GM13977 (cell line): ENCODE data around the gene FRMD4B.
A peak's percentile ranks its signal among the peaks of the same experiment; 100 is the strongest.

ENCODE experiments used
- DNase-seq: peaks from one replicate; pipeline ENCODE4 v3.0.0; 2012; ENCODE audit warnings: low spot score
- in situ Hi-C: fragments of 300-500 bp; cut with MboI; formaldehyde crosslinking; loops from one replicate; pipeline ENCODE4 v1.12.0; 2022; ENCODE audit warnings: low sequenced_read_pairs, low pct_unique_long_range_greater_than_20kb, mixed read lengths, inconsistent platforms; ENCODE audit not compliant: unreplicated experiment
- TF ChIP-seq, protein P1 (sequence below): IDR thresholded peaks from 2 replicates; pipeline ENCODE4 v1.5.1; 2012; ENCODE audit warnings: mild to moderate bottlenecking, control low read depth; ENCODE audit not compliant: insufficient read depth; ENCODE audit errors: extremely low read depth, missing control alignments

Gene FRMD4B

DNA sequence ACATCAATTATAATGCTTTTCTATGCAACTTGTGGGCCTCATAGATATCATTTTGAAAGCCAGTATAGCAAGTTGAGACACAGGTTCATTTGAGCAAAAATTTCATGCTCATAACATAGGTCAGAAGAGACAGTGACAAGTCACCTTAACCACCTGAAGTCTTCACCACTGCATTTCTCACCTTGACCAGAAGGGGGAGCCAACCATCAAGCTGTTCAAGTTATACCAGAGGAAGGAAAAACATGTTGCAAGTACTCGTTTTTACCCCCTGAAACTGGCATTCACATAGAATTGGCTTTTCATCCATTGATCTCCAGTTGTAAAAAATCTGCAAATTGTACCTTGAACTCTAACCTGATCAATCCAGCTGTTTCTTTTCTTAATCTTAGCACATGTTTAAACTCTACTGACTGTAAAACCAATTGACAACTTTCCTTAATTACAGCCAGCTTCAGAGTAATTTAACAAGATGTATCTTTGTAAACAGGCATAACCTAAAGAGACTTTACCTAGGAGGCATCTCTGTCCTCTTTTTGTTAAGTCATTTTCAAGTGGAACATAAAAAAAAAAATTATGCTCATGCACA lies 264.9 kb downstream of the FRMD4B start:
- peak; percentile 55 for DNase-seq
- in situ Hi-C loops = no loop called here
- TF ChIP-seq, protein P1, sequence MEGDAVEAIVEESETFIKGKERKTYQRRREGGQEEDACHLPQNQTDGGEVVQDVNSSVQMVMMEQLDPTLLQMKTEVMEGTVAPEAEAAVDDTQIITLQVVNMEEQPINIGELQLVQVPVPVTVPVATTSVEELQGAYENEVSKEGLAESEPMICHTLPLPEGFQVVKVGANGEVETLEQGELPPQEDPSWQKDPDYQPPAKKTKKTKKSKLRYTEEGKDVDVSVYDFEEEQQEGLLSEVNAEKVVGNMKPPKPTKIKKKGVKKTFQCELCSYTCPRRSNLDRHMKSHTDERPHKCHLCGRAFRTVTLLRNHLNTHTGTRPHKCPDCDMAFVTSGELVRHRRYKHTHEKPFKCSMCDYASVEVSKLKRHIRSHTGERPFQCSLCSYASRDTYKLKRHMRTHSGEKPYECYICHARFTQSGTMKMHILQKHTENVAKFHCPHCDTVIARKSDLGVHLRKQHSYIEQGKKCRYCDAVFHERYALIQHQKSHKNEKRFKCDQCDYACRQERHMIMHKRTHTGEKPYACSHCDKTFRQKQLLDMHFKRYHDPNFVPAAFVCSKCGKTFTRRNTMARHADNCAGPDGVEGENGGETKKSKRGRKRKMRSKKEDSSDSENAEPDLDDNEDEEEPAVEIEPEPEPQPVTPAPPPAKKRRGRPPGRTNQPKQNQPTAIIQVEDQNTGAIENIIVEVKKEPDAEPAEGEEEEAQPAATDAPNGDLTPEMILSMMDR = peak; percentile 92
